Activated CD8-positive, alpha-beta memory T cell treated with anti-CD3 and anti-CD28 coated beads, Interleukin-2, amount 50 U/mL, for 24 hours (primary cell): ENCODE results near the gene PRR20G.
"Not testable (repeated sequence)": the region's sequence is repeated elsewhere in the genome, so short reads cannot be mapped to it uniquely, and the experiment has no call there.

Experiments
- DNase-seq: peaks from one replicate; pipeline ENCODE4 v3.0.0-alpha.2; 2020; ENCODE audit errors: extremely low read depth

PRR20G gene

DNA sequence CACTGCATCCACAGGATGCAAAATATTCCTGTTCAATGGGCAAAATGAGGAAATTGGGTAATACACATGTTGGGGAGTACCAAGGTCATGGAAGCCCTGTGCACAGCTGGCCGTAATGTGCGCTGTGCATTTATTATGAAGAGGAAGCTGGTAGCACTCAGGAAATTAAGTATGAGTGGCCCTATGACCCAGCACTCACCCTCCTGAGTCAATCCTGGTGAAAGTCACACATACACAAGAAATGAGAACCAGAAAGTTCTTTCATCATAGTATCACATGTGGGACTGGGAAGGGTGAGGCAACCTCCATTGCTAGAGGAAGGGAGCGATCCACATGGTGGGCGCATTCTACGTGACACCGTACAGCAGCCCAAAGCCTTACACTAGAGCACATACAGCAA lies 11.4 kb upstream of the PRR20G start:
- DNase-seq, result no peak

DNA sequence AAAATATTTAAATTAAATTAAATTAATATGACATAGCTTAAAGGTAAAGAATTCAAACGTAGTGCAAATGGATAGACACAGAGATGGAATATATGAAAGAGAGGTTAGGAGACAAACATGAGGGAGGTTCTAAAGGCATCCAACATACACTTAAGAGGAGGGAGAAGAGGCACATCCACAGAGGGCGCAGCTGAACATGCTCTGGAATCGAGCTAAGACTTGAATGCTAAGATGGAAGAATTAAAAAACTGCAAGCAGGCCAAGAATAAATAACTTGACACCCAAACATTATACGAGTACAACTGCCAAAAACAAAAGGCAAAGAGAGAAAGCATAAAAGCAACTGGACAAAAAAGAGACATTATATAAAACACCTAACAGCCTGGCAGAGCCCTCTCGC lies 9.1 kb upstream of the PRR20G start:
- no peak for DNase-seq

DNA sequence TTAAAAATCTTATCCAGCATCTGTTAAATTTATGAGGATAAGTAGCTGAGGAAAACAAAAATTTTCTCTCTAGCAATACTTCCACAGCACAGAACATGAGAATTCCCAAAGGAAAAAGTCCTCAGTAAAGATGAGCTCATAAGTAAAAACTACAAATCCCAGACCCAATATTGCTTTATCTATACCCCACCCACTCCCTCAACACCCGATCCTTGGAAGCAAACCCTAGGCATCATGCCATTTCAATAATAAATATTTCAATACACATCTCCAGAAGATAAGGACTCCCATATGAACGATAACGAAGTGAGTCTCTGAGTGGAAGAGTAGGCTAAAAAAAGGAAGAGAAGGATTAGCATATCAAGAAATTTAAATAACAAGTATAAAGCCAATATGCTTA lies 8.3 kb upstream of the PRR20G start:
- no peak for DNase-seq

DNA sequence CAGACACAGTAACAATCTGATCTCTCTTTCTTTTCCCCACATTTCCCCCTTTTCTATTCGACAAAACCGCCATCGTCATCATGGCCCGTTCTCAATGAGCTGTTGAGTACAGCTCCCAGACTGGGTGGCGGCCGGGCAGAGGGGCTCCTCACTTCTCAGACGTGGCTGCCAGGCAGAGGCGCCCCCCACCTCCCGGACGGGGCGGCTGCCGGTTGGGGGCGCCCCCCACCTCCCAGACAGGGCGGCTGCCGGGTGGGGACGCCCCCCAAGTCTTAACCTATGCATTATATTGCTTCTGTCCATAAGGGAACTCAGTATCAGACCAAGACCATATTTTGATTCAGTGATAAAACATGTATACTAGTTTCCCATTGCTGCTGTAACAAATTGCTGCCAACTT lies 5.8 kb upstream of the PRR20G start:
- DNase-seq, result not testable (repeated sequence)

DNA sequence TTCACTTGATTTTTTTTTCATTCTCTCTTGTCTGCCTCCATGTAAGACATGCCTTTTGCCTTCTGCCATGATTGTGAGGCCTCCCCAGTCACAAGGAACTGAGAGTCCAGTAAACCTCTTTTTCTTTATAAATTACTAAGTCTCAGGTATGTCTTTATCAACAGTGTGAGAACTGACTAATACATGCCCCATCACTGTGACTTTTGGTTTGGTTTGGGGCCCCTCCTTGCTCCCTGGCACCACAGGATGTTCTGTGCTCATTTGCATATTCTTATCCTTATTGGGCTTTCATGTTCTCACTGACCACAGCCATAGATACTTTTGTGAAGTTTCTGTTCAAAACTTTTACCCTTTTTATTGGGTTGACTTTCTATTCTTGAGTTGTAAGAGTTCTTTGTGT lies 3.8 kb upstream of the PRR20G start:
- no peak for DNase-seq

DNA sequence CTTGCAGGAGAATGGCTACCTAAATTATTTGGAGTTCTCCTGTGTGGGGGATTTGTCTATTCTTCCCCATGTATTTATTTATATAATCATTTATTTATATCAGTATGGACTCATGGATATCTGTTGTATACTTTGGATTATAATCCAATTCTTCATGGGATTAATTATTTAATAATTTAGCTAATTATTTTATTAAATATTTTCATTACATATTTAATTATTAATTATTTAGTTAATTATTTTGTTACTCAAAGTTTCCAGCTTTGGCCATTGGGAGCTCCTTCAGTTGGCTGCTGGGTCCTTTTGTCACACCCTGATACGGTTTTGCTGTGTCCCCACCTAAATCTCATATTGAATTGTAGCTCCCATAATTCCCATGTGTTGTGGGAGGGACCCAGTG lies 3.3 kb upstream of the PRR20G start:
- no peak for DNase-seq

DNA sequence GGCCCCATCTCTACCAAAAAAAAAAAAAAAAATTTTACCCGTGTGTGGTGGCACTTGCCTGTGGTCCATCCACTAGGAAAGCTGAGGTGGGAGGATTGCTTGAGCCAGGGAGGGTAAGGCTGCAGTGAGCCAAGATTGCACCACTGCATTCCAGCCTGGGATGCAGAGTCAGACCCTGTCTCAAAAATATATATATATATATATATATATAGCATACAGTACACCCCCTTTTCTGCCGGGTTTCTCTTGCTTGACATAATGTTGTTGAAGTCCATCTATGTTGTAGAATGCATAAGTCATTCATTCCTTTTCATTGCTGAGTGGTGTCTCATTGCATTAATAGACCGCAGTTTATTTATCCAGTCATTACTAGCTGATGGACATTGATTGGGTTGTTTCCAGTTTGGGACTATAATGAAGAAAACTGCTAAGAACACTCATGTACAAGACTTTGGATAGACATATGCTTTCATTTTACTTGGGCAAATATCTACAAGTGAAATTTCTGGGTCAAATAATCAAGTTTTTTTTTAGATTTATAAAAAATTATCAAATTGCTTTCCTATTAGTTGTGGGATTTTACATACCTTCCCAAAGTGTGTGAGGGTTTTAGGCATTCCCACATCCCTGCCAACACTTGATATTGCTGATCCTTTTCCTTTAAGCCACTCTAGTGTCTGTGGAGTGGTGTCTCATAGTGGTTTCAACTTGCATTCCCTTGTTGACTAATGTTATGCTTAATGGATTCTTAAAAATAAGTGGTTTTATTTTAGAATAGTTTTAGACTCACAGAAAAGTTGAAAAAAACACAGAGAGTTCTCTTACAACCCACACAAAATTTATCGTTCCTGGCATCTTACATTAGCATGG lies 2.1 kb upstream of the PRR20G start:
- DNase-seq, result no peak

DNA sequence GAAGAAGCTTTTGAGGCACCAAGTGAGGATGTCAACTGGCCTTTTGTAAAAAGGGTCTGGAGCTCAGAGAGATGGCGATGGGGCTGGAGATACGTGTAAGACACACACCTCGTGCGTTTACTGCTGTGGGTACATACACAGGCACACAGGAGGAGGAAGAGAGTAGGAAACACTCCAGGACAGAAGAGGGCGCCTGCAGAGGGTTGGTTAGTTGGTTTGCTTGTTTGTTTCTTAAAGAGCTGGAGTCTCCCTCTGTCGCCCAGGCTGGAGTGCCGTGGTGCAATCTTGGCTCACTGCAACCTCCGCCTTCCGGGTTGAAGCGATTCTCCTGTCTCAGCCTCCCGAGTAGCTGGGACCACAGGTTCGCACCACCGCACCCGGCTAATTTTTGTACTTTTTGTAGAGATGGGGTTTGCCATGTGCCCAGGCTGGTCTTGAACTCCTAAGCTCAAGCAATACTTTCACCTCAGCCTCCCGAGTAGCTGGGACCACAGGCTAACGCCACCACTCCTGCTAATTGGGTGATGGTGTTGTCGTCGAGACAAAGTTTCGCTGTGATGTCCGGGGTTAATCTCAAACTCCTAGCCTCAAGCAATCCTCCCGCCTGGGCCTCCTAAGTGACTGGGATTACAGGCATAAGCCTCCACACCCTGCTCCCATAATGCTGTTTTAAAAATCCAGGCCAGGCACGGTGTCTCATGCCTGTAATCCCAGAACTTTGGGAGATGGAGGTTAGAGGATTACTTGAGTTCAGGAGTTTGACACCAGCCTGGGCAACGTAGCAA lies 1.3 kb upstream of the PRR20G start:
- no peak for DNase-seq

DNA sequence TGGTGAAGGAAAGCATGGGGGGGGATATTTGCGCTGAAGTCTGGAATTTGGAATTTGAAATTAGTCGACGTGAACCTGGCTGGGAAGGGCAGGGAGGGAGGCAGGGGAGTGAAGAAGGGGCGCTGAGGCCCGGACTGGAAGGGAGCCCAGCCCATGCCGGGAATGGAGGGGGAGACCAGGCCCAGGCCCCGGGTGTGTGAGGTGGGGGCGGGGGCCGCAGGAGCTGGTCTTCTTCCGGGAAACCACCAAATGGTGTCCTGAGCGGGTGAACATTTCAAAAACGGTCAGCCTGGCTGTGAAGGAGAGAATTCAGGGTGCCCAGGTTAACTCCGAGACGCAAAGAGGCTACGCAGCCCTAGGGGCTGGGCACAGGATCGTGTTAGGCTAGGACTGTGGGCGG lies 497 bp upstream of the PRR20G start:
- DNase-seq, result no peak

DNA sequence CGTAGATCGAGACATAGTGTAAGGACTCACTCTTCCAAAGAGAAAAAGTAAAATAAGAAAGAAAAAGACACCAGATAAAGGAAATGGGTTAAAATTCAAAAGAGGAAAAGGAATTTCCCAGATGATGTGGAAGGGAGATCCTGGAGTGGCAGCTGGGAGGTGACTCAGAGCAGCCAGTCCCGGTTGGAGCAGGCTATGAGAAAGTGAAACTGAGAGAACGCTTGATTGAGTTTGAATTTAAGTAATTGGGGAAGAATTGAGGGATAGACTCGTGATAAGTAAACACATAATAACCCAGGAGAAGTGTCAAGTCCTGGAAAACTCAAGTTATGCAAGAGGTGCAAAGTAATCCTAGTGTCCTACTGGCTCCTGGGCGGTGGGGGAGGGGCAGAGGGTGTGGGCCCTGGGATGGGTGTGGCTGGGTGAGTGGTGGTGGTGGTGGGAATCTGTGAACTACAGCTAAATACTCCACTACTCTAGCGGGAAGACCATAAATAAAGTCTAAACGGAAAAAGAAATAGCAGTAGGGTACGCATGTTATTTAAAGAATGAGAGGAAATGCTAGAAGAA lies 1.2 kb downstream of the PRR20G start:
- DNase-seq, result no peak

DNA sequence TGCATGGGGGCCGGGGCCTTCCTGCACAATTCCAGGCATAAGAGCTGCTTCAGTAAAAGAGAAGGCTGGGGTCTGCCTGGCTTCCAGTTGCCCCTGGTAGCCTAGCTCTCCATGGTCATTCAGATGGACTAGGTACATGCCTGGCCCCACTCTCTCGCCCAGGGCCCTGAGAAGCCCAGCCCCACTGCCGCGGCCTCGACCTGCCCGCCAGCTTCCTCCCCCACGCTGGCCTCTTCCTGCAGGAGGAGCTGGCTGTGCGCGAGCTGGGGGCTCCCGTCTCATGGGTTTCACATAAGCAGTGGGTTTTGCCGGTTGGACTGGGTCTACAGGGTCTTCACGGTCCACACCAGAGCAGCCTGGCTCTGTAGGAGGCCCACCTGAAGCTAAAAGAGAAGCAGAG lies 3.6 kb downstream of the PRR20G start:
- DNase-seq, result no peak

DNA sequence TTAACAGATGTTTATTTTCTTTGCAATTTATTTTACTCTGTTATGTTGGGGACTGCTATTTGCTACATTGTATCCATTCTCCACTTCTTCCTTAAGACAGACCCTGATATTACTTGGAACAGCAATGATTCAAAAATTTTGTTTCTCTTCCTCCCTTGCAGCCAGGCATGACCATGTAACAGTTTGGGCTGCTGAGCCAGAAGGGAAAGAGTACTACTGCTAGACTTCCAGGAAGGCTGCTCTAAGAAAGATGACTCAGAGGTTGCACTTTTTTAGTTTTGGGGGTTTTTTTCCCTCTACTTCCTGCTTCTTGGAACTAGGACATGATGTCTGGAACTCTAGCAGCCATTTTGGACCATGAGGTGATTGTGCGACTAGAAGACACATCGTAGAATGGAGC lies 10.3 kb downstream of the PRR20G start:
- no peak for DNase-seq

DNA sequence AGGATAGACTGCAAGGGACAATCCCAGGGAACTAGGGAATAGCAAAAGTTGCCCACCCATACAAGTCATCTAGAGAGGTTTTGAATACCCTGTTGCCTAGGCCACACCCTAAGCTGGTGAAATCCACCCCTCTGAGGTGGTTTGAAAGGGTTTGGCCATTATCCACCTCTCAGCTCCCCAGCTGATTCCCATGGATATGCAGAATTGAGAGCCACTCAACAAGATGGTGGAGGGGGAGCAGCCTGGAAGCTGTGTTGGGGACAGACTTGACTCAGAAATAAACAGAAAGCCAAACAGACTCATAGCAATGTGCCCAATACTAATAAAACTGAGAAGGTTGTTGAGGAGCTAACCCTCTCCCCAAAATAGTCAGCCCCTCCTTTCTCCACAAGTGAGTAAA lies 10.9 kb downstream of the PRR20G start:
- DNase-seq, result no peak

DNA sequence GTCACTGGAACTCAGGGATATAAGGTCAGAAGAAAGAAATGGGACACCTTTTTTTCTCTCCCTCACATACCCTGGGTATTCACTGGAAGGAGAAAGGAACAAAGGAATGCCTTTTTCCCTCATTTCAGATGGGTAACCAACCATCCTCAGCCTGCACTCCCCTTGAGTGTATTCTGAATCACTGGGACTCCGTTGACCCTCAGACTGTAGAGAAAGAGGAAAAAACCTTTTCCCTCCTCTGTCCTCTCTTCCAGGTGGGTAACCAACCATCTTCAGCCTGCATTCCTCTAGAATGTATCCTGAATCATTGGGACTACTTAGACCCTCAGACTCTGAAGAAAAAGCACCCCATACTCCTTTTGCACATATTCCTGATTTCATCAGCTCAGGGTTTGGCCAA lies 11.4 kb downstream of the PRR20G start:
- no peak for DNase-seq

DNA sequence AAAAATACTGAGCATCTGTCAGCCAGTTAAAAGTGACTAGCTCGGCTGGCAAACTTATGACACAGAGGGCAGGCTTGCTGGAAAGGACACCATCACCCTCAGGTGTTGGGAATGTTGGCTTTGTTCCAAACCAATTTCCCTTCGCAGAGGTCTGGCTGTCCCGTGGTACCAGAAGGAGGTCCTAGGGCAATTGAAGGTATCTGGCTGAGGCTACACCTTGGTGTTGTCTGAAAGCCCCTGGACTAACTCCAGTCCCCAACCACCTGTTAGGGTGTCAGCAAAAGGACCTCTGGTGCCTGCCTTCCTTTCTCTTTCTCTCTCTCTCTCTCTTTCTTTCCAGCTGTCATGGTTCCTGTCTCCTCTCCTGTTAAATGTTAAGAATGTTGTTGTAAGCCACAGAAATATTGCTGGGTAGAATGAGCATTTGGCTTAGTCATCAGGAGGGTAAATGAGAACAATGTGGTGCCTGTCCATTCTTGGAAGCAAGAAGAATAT lies 12.5 kb downstream of the PRR20G start:
- DNase-seq, result no peak

DNA sequence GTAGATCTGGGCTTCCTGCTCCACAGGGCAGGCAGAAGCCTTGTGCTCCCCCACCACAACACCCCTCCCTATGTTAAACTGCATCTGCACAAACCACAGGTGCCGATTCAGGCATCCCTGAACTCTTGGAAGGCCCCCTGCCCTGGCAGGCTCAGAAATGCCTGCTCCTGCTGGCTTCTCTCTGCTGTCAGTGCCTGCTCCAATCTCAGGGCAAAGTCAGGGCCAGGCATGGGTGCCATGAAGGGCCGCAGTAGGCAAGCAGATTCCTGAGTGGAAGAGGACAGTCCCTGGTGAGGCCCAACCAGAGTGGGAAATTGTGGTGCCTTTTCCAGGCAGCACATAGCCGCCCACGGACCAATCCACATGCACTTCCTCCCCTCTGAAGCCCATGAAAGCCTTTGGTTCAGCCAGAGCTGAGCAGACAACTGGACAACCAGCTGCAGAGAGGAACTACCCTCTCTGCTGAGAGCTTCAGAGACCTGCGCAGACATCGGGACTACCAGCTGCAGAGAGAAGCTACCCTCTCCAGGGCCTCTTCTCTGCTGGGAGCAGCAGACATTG lies 13.6 kb downstream of the PRR20G start:
- DNase-seq, result no peak

DNA sequence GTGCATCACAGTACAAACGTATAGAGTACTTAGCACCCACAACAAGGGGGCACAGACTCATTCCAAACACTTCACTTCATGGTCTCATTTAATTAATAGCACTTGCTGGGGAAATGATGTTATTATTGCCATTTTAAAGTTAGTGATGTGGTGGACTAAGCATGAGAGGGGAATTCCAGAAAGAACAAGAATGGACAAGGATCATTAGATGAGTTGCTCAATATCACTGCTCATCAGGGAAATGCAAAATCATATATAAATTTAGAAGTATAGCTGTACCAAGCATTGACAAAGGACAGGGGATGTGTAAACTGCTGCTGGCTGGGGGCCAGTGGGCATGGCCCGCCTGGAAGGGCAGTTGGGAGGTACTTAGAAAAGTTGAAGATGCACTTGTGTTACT lies 14.6 kb downstream of the PRR20G start:
- DNase-seq, result no peak

DNA sequence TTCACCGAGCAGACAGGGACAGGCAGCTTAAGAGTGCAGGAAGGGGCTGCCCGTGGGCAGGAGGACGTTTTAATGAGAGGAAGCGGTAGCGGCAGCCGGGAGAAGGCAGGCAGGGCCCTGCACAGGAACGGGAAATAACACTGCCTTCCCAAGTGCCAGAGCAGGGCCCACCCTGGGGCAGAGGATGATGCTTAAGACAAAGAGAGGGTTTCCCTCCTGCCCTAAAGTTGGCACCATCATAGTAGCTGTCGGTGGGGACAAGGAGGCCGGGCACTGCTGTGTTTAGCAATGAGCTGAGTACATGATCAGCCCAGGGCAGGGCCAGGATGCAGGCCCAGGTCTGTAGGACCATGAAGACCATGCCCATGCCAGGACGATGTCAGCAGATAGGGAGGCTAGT lies 21.7 kb downstream of the PRR20G start:
- DNase-seq, result no peak

DNA sequence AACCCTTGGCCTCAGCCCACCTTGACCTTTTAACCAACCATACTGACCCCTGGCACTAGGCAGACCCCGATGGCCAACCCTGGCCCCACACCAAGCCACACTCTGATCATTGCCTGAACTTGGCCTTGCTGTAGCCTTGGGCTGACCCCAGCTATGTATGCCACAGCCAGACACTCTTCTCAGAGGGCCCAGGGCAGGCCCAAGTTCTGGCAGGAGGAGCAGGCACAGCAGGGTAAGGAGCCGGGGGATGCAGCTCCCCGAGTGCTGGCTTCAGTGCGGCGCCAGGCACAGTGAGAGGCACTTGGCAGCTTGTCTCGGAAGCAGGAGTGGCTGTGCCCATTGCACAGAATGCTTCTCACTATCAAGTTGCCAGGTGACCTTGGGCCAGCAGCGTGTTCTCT lies 22.3 kb downstream of the PRR20G start:
- no peak for DNase-seq

DNA sequence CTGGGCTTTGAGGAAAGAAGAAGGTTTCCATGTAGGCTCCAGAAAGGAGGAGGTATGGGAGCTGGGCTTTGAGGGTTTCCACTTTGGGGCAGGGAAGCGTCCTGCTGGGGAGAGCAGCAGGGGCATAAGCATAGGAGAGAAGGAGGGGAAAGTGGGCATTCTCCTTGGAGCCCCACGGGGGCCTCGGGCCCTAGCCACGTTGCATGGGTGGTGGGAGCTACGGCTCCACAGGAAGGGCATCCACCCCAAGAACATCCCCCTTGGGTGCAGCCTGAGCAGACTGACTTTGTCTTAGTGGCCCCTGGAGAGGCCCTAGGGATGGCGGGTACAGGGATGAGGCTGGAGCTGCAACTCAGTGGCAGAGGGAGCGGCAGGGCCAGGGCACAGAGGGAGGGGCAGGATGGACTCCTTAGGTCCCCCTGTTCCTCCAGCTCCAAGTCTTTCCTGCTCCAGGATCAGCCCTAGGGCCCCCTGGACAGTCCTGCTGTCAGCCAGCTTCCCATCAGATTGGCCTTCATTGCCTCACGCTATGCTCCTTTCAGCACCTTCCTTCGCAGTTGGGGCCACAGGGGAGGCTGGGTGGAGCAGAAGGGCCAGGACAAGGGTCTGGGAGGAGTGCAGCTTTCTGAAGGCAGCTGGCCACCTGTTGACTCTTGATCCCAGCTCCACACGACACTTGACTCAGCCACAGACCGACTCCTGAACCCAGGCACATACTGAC lies 22.9 kb downstream of the PRR20G start:
- no peak for DNase-seq

DNA sequence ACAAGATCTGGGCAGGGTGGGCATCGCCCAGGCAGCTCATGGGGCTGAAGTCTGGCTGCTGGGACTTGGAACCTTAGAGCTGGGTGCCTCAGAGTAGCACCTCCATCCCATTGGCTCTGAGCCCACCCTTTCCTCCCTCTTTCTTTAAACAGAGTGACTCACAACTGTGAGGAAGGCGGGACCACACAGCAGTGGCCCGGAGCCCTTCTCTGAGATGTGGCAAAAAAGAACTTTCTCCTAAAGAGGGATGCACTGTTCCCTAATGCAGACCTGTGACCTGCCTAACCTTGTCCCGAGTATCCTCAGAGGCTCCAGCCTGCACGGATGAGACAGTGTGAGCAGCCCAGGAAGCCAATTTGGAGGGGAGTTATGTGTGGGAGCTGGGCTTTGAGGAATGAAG lies 23.6 kb downstream of the PRR20G start:
- DNase-seq, result no peak
